ENCODE measurements around the gene BANP.

- TF ChIP-seq CTCF (IDR thresholded peaks at IDR 0.05; ENCODE audit: low read length) (no peak), EZH2 (IDR thresholded peaks at IDR 0.05; ENCODE audit: borderline replicate concordance, low read length) (no peak)
Observed at GRCh38 chr16:88012360-88012759, 61.1 kb downstream of the BANP start.

Data from OCI-LY1 (cell line).